Germinal center (tissue), 1 donor: ENCODE measurements around the gene HS1BP3.

Source experiments
- DNase-seq: peaks from one replicate; pipeline ENCODE4 v3.0.0; 2012; ENCODE audit warnings: mixed read lengths, low spot score

Gene HS1BP3

GRCh38 chr2:20645761-20646160 lies 5.1 kb downstream of the HS1BP3 start:
- DNase-seq = no peak

- no peak for DNase-seq
Measured at GRCh38 chr2:20645301-20645701, 5.6 kb downstream of the HS1BP3 start.

GRCh38 chr2:20643826-20644225 lies 7.1 kb downstream of the HS1BP3 start:
- DNase-seq = no peak

- no peak for DNase-seq
Measured at GRCh38 chr2:20643060-20643459, 7.8 kb downstream of the HS1BP3 start.

- DNase-seq = peak; percentile 87
Measured at GRCh38 chr2:20642055-20642971, 8.6 kb downstream of the HS1BP3 start.

- no peak for DNase-seq
Measured at GRCh38 chr2:20641123-20641985, 9.5 kb downstream of the HS1BP3 start.

GRCh38 chr2:20640411-20641122 lies 10.3 kb downstream of the HS1BP3 start:
- DNase-seq = no peak

- no peak for DNase-seq
Measured at GRCh38 chr2:20638646-20639430, 12.1 kb downstream of the HS1BP3 start.

GRCh38 chr2:20638014-20638413 lies 12.9 kb downstream of the HS1BP3 start:
- no peak for DNase-seq

- DNase-seq = no peak
Measured at GRCh38 chr2:20637147-20637546, 13.8 kb downstream of the HS1BP3 start.

GRCh38 chr2:20635675-20636584 lies 15.0 kb downstream of the HS1BP3 start:
- DNase-seq = peak; percentile 72

GRCh38 chr2:20635113-20635510 lies 15.8 kb downstream of the HS1BP3 start:
- no peak for DNase-seq

- DNase-seq = no peak
Measured at GRCh38 chr2:20634507-20635112, 16.3 kb downstream of the HS1BP3 start.

- DNase-seq = no peak
Measured at GRCh38 chr2:20633794-20634506, 16.9 kb downstream of the HS1BP3 start.

- DNase-seq = no peak
Measured at GRCh38 chr2:20633001-20633400, 17.9 kb downstream of the HS1BP3 start.

GRCh38 chr2:20632446-20632990 lies 18.4 kb downstream of the HS1BP3 start:
- DNase-seq = no peak

GRCh38 chr2:20631617-20632307 lies 19.1 kb downstream of the HS1BP3 start:
- DNase-seq = no peak

- DNase-seq = no peak
Measured at GRCh38 chr2:20630967-20631366, 19.9 kb downstream of the HS1BP3 start.
